ENCODE results near the gene KIF2C.

DNA sequence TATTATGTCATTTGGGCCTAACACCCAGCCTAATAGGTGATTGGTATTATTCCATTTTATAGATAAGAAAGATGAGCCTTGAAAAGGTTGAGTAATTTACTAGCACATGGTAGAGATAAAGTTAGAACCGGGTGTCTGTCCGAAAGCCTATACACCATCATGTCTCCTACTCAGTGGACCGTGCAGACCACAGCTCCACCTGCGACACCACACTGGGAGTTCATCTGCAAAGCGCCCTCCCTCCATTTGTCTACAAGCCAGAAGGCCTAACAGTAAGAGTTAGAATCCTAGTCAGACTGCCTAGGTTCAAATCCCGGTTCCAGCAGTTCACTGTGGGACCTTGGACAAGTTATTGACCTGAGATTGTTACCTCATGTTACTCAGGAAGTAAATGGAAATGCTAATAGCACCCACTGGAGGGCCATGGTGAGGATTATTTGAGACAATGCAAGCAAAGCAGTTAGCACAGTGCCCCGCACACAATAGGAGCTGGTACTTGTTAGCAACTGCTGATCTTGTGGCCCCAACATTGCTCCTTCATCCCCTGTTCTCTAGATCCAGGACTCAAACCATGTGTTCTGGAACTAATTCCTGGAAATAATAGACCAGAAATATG lies 44.7 kb upstream of the KIF2C start:
- TF ChIP-seq, protein P1, sequence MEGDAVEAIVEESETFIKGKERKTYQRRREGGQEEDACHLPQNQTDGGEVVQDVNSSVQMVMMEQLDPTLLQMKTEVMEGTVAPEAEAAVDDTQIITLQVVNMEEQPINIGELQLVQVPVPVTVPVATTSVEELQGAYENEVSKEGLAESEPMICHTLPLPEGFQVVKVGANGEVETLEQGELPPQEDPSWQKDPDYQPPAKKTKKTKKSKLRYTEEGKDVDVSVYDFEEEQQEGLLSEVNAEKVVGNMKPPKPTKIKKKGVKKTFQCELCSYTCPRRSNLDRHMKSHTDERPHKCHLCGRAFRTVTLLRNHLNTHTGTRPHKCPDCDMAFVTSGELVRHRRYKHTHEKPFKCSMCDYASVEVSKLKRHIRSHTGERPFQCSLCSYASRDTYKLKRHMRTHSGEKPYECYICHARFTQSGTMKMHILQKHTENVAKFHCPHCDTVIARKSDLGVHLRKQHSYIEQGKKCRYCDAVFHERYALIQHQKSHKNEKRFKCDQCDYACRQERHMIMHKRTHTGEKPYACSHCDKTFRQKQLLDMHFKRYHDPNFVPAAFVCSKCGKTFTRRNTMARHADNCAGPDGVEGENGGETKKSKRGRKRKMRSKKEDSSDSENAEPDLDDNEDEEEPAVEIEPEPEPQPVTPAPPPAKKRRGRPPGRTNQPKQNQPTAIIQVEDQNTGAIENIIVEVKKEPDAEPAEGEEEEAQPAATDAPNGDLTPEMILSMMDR (conservative IDR thresholded peaks at IDR 0.05 in 1 of 2, IDR thresholded peaks at IDR 0.05 in 1 of 2; ENCODE audit: extremely low read depth in 1 of 2, insufficient read depth in 1 of 2, low read depth in 1 of 2, low read length in 2 of 2), result no peak
- no peak for TF ChIP-seq EZH2 (IDR thresholded peaks at IDR 0.05; ENCODE audit: borderline replicate concordance, low read length)
